Mesothelial cell of epicardium (in vitro differentiated cells): ENCODE results near the gene COPB1. TPM values are rescaled to one million over a fixed set of nuclear protein-coding genes. Genes with fewer than 3 reads are reported as not detected.

ENCODE experiments used
- DNase-seq, 2 experiments: peaks; one replicate each; pipeline ENCODE4 v3.0.0; 2021; ENCODE audit warnings: low spot score in 2 of 2; ENCODE audit not compliant: unreplicated experiment in 2 of 2
- H3K27ac Mint-ChIP-seq: 2 replicates; pipeline ENCODE4 v1.8.0; 2021; ENCODE audit warnings: mixed read lengths
- H3K27me3 Mint-ChIP-seq: 2 replicates; pipeline ENCODE4 v1.8.0; 2021; ENCODE audit warnings: low read depth, mixed read lengths
- H3K36me3 Mint-ChIP-seq: 2 replicates; pipeline ENCODE4 v1.8.0; 2021; ENCODE audit warnings: mixed read lengths
- H3K4me1 Mint-ChIP-seq: 2 replicates; pipeline ENCODE4 v1.8.0; 2021; ENCODE audit warnings: mixed read lengths
- H3K4me3 Mint-ChIP-seq: 2 replicates; pipeline ENCODE4 v1.8.0; 2021; ENCODE audit warnings: mild to moderate bottlenecking, moderate library complexity, mixed read lengths
- H3K9me3 Mint-ChIP-seq: 2 replicates; pipeline ENCODE4 v1.8.0; 2021; ENCODE audit warnings: mixed read lengths
- CTCF ChIP-seq: fragments of 200-600 bp; sonication (generic); IDR thresholded peaks from one replicate; pipeline ENCODE4 v1.5.0; 2021; ENCODE audit warnings: antibody characterized with exemption; ENCODE audit not compliant: unreplicated experiment
- total RNA-seq: library from RNA; stranded (reverse); gene quantifications from 3 replicates; pipeline ENCODE4 v1.2.1, GENCODE V29; 2021

Gene COPB1
- total RNA-seq, 1 donor from 2014 or later = 116 TPM

GRCh38 chr11:14445542-14446530, 53.8 kb downstream of the COPB1 start:
- H3K4me1 Mint-ChIP-seq = peaks cover 6% of the 10 kb centered on the region
- H3K9me3 Mint-ChIP-seq = no peaks in the 10 kb centered on the region
- H3K4me3 Mint-ChIP-seq = no peak overlapping the region
- no peak for DNase-seq
- no peaks in the 10 kb centered on the region for H3K27me3 Mint-ChIP-seq
- no peak for TF ChIP-seq CTCF
- H3K36me3 Mint-ChIP-seq = peaks cover 4% of the 10 kb centered on the region
- H3K27ac Mint-ChIP-seq = peak overlapping the region; percentile 24

- no peak overlapping the region for H3K27ac Mint-ChIP-seq
- no peak for DNase-seq
- no peaks in the 10 kb centered on the region for H3K9me3 Mint-ChIP-seq
- no peak for TF ChIP-seq CTCF
- H3K27me3 Mint-ChIP-seq = no peaks in the 10 kb centered on the region
- no peaks in the 10 kb centered on the region for H3K36me3 Mint-ChIP-seq
- H3K4me3 Mint-ChIP-seq = no peak overlapping the region
- H3K4me1 Mint-ChIP-seq = peaks cover 6% of the 10 kb centered on the region
Measured at GRCh38 chr11:14444441-14445189, 55.0 kb downstream of the COPB1 start.

GRCh38 chr11:14443638-14444037, 56.0 kb downstream of the COPB1 start:
- no peak overlapping the region for H3K4me3 Mint-ChIP-seq
- H3K9me3 Mint-ChIP-seq = no peaks in the 10 kb centered on the region
- TF ChIP-seq CTCF = no peak
- H3K4me1 Mint-ChIP-seq = peaks cover 6% of the 10 kb centered on the region
- H3K36me3 Mint-ChIP-seq = no peaks in the 10 kb centered on the region
- no peak overlapping the region for H3K27ac Mint-ChIP-seq
- no peak for DNase-seq
- H3K27me3 Mint-ChIP-seq = no peaks in the 10 kb centered on the region

DNA sequence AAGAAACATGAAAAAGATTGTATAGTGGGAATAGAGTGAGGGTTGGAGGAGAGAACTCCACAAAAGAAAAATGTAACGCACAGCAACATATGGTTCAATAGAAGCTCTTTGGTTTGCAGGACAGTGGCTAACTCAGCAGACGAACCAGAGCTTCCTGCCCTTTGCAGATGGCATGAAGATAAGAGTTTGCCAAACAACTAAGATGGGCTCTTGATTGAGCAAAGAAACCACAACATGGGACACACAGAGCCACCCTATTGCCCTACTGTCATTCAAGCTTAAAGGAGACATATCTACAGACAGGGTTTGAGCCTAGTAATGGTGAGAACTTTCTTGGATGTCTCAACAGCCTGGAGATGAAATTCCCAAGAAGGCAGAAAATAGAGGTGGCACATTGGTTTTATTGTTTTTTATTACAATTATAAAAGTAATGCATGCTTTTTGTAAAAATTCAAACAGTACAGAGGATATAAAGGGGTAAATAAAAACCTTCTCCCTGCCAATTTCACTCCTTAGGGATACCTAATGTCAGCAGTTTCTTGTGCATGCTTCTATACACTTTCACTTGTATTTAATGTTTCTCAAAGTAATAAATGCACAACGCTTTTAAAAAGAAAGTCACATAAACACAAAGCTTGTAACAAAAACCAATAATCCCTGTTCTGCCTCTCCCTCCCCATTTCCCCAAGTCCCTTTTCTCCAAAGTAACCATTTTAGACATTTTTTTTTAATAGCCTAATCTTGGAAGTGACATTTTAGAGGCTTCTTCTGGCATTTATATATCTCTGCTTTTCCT, 63.7 kb downstream of the COPB1 start:
- no peaks in the 10 kb centered on the region for H3K27me3 Mint-ChIP-seq
- H3K27ac Mint-ChIP-seq = no peak overlapping the region
- H3K9me3 Mint-ChIP-seq = peaks cover 9% of the 10 kb centered on the region
- no peak overlapping the region for H3K4me3 Mint-ChIP-seq
- no peaks in the 10 kb centered on the region for H3K36me3 Mint-ChIP-seq
- no peaks in the 10 kb centered on the region for H3K4me1 Mint-ChIP-seq
- TF ChIP-seq CTCF = no peak
- DNase-seq = no peak

DNA sequence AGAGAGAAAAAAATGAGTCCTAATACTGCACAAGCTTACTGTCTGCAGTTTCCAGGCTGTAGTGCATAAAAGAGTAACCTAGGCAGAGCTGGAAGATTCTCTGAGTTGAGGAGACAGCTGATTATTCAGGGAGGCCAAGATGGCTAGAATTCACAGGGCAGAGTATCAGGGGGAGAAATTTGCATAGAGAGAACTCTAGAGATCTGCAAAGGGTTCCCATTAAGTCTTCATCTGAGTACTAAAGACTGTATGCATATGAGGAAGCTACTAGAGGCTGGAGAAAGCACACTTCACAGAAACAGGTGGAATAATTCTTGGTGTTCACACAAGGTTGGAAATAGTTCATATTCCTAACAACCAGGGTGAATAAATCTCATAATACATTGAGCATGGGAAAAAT, 74.0 kb downstream of the COPB1 start:
- no peaks in the 10 kb centered on the region for H3K36me3 Mint-ChIP-seq
- H3K9me3 Mint-ChIP-seq = peaks cover 6% of the 10 kb centered on the region
- TF ChIP-seq CTCF = no peak
- H3K27ac Mint-ChIP-seq = no peak overlapping the region
- no peaks in the 10 kb centered on the region for H3K27me3 Mint-ChIP-seq
- no peak overlapping the region for H3K4me3 Mint-ChIP-seq
- peaks cover 3% of the 10 kb centered on the region for H3K4me1 Mint-ChIP-seq
- no peak for DNase-seq
